Heart left ventricle (tissue), 13 donors: ENCODE results near the gene ANKRD18A.

Experiments used
- POLR2A ChIP-seq, 2 donors: fragments of 450-650 bp; IDR thresholded peaks; one replicate each; pipeline ENCODE4 v1.6.1; 2017; ENCODE audit warnings: antibody characterized with exemption in 2 of 2, mild to moderate bottlenecking in 2 of 2, moderate library complexity in 2 of 2
- TF ChIP-seq, protein P1 (sequence below), 12 donors: fragments of 200-600 bp; sonication (generic) in 4 of 12; IDR thresholded peaks; one replicate each; pipeline versions ENCODE4 v1.5.0 to v1.8.0; 2018 to 2022; ENCODE audit warnings: antibody characterized with exemption in 12 of 12, mild to moderate bottlenecking in 5 of 12
- donor health status: ischemic (EF 13 %, LVEDD 7.1; RV severe dilation, severe dysfunction).
- donor health status: DM: no; HTN: yes; CAD: no.
- donor health status: DM: no; HTN: no; CAD: no.
- donor health status: ischemic (EF 25% LVEDD 6.9; RV normal size, moderate dysfunction).
- donor health status: ischemic (EF 25% LVEDD 5.7; RV mildly dilated, moderate dysfunction).
- donor health status: ischemic (EF 35%, LVEDD 5.7; RV mildly dilated, moderate dysfunction).
- donor health status: nonischemic (EF 11% LVEDD 7.7; RV severe dilation, severe dysfunction).
- donor health status: DM: yes; HTN: yes; CAD: no.
- donor health status: PGD.
- donor health status: ischemic (EF 29% LVEDD 5.4; RV normal size, mild dysfunction).
- donor health status: nonischemic (EF 23%, LVEDD 6.1; RV moderate dilation, normal function).

DNA sequence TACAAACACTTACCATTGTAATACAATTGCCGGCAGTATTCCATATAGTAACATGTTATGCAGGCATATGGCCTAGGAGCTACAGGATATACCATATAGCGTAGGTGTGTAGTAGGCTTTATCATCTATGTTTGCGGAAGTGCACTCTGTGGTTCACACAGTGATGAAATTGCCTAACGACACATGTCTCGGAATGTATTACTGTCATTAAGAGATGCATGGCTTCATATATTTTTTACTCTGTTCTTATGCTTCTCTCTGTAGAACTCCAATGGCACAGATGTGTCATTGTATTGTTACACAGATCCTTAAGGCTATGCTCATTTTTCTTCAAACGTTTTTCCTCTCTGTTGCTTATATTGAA lies 19.2 kb upstream of the ANKRD18A start:
- TF ChIP-seq, protein P1, sequence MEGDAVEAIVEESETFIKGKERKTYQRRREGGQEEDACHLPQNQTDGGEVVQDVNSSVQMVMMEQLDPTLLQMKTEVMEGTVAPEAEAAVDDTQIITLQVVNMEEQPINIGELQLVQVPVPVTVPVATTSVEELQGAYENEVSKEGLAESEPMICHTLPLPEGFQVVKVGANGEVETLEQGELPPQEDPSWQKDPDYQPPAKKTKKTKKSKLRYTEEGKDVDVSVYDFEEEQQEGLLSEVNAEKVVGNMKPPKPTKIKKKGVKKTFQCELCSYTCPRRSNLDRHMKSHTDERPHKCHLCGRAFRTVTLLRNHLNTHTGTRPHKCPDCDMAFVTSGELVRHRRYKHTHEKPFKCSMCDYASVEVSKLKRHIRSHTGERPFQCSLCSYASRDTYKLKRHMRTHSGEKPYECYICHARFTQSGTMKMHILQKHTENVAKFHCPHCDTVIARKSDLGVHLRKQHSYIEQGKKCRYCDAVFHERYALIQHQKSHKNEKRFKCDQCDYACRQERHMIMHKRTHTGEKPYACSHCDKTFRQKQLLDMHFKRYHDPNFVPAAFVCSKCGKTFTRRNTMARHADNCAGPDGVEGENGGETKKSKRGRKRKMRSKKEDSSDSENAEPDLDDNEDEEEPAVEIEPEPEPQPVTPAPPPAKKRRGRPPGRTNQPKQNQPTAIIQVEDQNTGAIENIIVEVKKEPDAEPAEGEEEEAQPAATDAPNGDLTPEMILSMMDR (IDR thresholded peaks at IDR 0.05), result no peak
- TF ChIP-seq POLR2A (IDR thresholded peaks at IDR 0.05), result no peak
